ENCODE measurements around the gene ITPR1. TPM values are rescaled to one million over a fixed set of nuclear protein-coding genes. Genes with fewer than 3 reads are reported as not detected.

The ITPR1 gene
- total and polyA plus RNA-seq, 10 of the 15 experiments (the other 5 are each of a cell fraction or from before 2014, with no cell fraction given): 12.2 to 239 (median 28.4) TPM

- no peak for TF ChIP-seq CTCF (IDR thresholded peaks at IDR 0.05 in 2 of 3, conservative IDR thresholded peaks at IDR 0.05 in 1 of 3; ENCODE audit: control insufficient read depth in 2 of 3, extremely low read depth in 1 of 3, insufficient read depth in 1 of 3, low read depth in 3 of 3, low read length in 3 of 3)
- TF ChIP-seq ATF3 (IDR thresholded peaks at IDR 0.05; ENCODE audit: borderline replicate concordance, extremely low read depth, low read depth, low read length): no peak
Observed at GRCh38 chr3:4830586-4830914, 337.4 kb downstream of the ITPR1 start (continued).

GRCh38 chr3:4831580-4831950, 338.4 kb downstream of the ITPR1 start:
- Histone ChIP-seq H3K4me2 (ENCODE audit: control insufficient read depth, insufficient read depth) (peak overlapping the region; percentile 69), H3K79me2 (ENCODE audit: control insufficient read depth, insufficient read depth, low read length) (no peaks in the 10 kb centered on the region), H2AFZ (ENCODE audit: control insufficient read depth, low read depth, low read length) (no peak overlapping the region), H3K9ac (ENCODE audit: control insufficient read depth, insufficient read depth, low read length) (0 out of 2 replicates have a peak overlapping the region, but pooled peaks have one; percentile 22), H3K36me3 (ENCODE audit: control insufficient read depth in 2 of 2, insufficient read depth in 2 of 2, low read length in 1 of 2) (peaks cover 0 to 5% of the 10 kb centered on the region in 2 experiments; a peak in 2 of 4 replicates), H3K27ac (ENCODE audit: control insufficient read depth, insufficient read depth) (peak overlapping the region; percentile 86), H3K27me3 (replicated peaks in 1 of 2; ENCODE audit: control insufficient read depth in 2 of 2, insufficient read depth in 2 of 2, low read length in 1 of 2) (no peaks in the 10 kb centered on the region), H3K4me1 (ENCODE audit: control insufficient read depth, insufficient read depth, low read length) (peaks cover 40% of the 10 kb centered on the region), H3K9me3 (replicated peaks; ENCODE audit: control insufficient read depth, insufficient read depth, low read length) (no peaks in the 10 kb centered on the region), H4K20me1 (ENCODE audit: control insufficient read depth, insufficient read depth) (no peaks in the 10 kb centered on the region), H3K4me3 (no peak overlapping the region)
- RAD21 ChIA-PET (ENCODE audit: unreplicated experiment): interaction anchor here (0.9 to 14.9 kb wide), 15 partner anchors 9 to 196 kb away, joined by 3 to 325 read pairs (median 4); partner anchors contain the start of gene BHLHE40
- CTCF ChIA-PET: interaction anchor here (1.0 to 4.9 kb wide), 8 partner anchors 10 to 193 kb away, joined by 3 to 35 read pairs (median 4); partner anchors contain the start of gene BHLHE40
- SMC1A ChIA-PET (ENCODE audit: uncharacterized antibody, unreplicated experiment): interaction anchor here (0.7 to 11.7 kb wide), 19 partner anchors 9 to 178 kb away, joined by 3 to 185 read pairs (median 4); partner anchors contain the start of gene BHLHE40
- intact Hi-C loops (cut with micrococcal nuclease; ENCODE audit: unreplicated experiment) (loop anchor here (1.0 to 5.0 kb wide), 10 partner anchors 19 to 361 kb away; no protein-coding TSS in a partner anchor), in situ Hi-C loops (cut with MboI) (loop anchor here (10.0 kb wide), 1 partner anchor 363 kb away; no protein-coding TSS in a partner anchor)
- ATAC-seq (peak; percentile 7), FAIRE-seq (no peak), DNase-seq (ENCODE audit: low read depth, low spot score) (no peak)
- TF ChIP-seq BACH1 (IDR thresholded peaks at IDR 0.05; ENCODE audit: borderline replicate concordance) (no peak), SMAD1 (IDR thresholded peaks at IDR 0.05; ENCODE audit: low read depth, partially characterized antibody) (no peak), ZBED1 (IDR thresholded peaks at IDR 0.05; ENCODE audit: borderline replicate concordance) (no peak), ATF3 (IDR thresholded peaks at IDR 0.05; ENCODE audit: borderline replicate concordance, extremely low read depth, low read depth, low read length) (no peak), SMAD5 (IDR thresholded peaks at IDR 0.05; ENCODE audit: low read depth) (no peak)
- BruUV-seq (replicated peaks): no TSS peak
- 15% methylated on average over 4 of the region's 4 CpGs for WGBS (ENCODE audit: insufficient coverage, insufficient replicate concordance, low lambda C conversion rate, missing lambda C conversion rate)
- POLR2A ChIA-PET: interaction anchor here (0.5 to 10.7 kb wide), 7 partner anchors 13 to 193 kb away, joined by 3 to 73 read pairs (median 5); no protein-coding TSS in a partner anchor

All from GM12878 (cell line).